Hematopoietic multipotent progenitor cell treated with erythropoietin and hydrocortisone succinate and interleukin-3 and kit ligand, for 15 days (in vitro differentiated cells): ENCODE data around the gene RTP3.

ENCODE experiments used
- DNase-seq: peaks from one replicate; pipeline ENCODE4 v3.0.0-alpha.2; 2015; ENCODE audit warnings: low spot score

The RTP3 gene

DNA sequence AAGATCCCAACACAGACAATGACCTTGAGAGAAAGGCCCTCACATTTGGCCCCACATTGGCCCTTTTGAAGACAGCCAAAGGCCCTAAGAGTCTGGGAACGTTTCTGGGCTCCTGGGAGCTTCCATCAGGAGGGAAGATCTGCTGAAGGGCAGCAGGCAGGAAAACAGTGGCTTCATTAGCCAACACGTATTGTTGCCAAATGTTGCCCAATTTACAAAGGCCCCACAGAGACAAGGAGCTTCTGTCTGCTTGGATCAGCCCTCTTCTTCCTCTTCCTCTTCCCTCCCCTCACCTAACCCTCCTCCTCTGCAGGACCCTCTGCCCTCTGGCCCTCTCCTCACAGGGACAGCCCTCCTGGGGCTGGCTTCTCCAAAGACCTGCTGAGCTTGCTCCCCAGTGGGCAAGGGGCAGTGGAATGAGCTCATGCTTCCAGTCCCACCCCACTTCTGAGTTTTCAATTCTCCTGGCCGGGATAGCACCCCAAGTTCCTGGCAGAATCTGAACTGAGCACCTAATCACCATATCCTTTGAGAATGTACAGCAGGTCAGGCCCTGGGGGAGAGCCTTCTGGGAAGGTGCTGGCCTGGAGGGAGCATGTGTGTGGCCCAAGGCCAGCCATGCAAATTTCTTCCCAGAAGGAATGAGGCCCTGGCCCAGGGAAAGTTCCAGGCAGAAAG, 28.0 kb upstream of the RTP3 start:
- DNase-seq, result no peak

DNA sequence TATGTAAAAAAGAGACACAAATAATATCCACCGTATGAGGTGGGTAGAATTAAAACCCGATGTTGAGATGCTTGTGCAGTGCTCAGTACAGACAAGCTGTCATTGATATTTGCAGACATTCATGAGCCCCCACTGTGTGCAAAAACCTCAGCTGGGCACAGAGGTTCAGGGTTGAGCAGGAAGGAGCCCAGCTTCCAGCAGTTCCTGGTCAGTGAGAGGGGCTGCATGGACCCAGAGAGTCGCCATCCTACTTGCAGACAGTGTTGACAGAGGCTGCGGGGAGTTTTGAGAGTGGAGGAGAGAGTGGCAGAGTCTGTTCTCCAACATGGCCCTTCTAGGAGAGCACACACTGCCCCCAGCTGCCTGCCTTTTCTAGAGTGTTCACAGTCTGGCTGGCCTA, 26.9 kb upstream of the RTP3 start:
- no peak for DNase-seq

DNA sequence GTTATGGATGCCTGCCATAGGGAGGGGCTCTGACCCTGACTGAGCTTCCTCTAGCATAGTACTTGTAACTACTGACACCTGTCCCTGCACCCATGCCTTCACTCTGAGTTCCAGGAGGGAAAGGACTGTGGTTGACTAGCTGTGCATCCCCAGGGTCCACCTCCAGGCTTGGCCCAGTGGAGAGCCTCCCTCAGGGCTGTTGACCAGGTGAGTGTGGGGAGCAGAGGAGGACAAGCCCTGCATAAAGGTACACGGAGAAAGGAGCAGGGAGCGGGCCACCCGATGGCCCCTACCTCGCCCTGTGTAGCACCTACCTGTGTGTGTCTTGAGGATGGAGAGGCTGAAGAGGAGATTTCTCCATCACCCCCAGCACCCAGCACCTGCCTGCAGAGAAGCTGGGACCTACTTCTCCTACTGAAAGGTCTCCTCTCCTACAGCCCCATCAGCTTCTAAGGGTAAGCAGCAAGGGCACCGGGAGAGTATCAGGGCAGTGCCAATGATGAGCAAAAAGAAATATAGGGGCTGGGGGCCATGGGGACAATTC, 26.3 kb upstream of the RTP3 start:
- DNase-seq, result no peak

DNA sequence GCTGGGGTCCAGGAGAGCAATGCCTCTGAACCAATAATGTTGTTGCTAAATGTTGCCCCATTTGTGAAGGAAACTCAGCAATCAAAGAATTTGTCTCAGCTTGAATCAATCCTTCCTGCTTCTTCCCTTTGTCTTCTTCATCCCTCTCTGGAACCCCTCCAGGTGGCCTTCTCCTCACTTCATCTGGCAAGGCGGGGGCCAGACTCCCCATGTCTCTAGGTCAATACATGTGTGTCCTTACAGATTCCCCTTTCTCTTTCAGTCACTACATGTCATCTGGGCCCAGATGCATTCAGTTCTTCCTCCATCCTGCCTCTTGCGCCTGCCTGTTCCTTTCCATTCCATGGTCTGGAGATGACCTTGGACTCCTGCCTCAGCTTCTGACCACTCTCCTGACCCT, 25.0 kb upstream of the RTP3 start:
- no peak for DNase-seq

DNA sequence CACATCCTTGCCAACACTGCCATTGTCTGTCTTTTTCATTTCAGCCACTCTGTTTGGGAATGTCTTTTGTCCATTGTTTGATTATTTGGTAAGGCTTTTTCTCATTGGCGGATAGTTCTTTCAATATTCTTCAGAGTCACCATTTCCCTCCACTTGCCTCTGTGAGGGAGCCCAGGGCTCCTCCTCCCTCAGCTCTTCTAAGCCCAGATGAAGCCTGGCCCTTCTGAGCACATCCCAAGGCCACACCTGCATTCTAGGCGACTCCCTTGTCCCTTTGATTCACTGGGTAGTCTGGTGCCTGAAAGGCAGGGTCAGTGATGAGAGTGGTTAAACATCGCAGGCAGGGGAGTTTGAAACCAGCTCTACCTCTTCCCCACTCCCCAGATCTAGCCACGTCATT, 20.6 kb upstream of the RTP3 start:
- no peak for DNase-seq

DNA sequence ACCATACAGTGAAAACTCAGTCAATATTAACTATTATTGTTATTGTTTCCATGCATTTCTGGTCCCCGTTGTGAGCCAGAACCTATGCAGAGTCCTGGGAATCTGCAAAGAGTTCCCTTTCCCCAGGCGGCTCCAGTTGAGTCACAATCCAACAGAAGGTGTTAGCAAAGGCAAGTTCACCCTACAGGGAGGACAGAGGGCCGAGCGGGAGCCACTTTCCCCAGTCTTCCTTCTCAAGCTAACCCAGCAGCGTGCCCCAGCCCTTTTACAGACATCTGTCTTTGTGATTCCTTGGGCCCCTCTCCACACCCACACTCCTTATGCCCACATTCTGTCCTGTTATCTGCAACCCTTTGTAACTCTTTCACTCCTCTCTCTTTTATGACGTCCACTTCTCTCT, 20.0 kb upstream of the RTP3 start:
- DNase-seq, result no peak

DNA sequence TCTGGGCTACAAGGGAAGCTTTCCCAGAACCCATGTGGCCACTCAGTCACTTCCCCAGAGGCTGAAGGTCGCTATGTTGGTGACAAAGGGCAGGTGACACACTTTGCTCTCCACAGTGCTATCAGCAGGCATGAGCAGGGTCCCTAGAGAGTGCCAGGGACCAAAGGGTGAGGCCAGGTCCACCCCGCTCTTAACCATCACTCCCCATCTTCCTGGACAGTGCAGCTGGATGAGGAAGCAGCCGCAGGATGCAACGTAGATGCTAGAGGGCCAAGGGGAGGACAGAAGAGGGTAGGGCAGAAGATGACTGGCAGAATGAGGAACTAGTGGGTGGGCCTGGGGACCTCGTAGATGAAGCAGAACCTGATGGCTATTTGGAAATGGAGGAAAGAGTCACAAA, 19.4 kb upstream of the RTP3 start:
- no peak for DNase-seq

DNA sequence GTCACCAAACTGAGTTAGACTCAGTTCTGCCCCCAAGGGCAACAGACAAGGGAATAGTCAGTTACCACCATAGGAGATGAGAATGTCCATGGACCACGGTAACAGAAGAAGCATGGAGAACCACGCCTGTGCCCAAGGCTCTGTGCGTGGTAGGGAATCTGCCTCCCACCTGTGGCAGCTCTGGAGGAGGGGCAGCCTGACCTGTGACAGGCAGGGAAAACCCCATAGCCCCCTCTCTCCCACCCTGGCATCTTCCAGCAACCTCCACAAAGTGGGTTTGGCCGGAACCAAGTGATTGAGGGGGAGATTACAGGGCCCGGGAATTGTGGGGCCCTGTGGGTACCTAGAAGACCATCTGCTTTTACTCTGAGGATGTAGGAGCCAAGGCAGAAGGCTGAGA, 18.8 kb upstream of the RTP3 start:
- no peak for DNase-seq

DNA sequence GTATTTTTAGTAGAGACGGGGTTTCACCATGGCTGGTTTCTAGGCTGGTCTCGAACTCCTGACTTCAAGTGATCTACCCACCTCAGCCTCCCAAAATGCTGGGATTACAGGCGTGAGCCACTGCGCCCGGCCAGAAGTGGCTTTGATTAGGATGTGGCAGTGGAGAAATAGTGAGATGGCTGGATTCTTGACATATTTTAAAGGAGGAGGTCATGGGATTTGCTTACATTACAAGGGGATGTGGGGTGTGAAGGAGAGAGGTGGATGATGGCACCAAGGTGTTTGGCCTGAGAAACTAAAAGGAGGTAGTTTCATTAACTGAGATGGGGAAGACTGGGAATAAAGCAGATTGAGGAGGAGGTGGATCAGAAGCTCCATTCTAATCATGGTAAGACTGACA, 18.1 kb upstream of the RTP3 start:
- DNase-seq, result no peak

DNA sequence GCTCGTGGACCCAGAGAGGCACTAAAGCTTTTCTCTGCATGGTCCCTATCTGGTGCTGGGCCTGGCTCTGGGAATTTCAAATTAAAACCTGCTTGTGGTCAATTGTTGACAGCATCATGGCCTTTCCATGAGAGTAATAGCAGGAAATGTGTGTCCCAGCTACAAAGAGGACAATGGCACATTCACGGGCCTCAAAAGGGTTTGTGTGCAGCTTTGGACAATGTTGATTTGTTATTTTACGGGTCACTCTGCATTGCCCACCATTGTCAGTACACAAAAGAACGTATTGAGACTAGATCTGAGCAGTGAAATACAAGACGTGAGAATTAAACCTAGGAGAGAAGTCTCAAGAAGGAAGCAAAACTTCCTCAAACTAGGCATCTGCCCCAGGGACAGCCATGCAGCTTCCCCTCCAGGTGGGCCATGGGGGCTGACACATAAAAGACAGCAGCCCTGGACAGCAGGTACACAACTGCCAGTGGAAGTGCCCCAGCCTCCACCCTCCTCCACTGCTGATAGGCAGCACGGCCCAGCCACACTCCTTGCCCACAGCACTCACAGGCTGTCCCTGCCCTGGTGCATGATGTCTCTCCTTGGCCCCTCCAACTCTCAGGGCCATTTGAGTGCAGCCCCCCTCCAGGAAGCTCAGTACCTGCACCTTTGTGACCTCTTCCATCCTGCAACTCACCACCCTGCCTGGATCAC, 17.1 kb upstream of the RTP3 start:
- no peak for DNase-seq

DNA sequence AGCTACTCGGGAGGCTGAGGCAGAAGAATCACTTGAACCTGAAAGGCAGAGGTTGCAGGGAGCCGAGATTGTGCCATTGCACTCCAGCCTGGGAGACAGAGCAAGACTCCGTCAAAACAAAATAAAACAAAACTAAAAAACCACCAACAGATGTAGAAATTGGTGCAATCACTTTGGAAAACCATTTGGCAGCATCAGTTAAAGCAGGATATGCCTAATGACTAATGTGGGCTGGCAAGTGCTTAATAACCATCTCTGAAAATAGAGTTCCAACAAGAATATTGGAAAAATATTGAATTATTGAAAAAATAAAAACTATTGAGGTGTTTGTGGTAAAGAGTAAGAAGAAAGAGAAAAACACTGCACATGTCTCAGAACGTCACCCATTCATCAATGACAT, 16.1 kb upstream of the RTP3 start:
- no peak for DNase-seq

DNA sequence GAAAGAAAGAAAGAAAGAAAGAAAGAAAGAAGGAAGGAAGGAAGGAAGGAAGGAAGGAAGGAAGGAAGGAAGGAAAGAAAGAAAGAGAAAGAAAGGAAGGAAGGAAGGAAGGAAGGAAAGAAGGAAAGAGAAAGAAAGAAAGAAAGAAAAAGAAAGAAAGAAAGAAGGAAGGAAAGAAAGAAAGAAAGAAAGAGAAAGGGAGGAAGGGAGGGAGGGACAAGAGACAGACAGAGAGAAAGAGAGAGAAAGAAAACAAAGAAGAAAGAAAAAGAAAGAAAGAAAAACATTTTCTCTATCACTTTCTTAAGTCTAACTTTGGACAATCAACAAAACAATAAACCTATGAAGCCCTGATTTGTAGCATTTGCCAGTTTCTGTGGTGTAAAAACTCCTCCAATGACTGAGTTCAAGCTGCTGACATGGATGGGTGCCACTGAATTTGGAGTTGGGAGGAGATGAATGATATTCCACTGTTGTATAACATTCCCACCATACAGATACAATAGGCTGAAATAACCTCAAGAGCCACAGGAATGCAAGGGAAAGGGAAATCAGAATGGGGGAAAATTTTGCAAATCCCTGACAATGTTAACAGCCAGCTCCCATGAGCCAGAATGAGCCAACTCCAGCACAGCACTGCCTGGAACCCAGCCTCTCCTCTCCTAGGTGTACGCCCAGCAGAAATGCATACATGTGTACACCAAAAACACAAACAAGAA, 15.0 kb upstream of the RTP3 start:
- DNase-seq, result no peak

DNA sequence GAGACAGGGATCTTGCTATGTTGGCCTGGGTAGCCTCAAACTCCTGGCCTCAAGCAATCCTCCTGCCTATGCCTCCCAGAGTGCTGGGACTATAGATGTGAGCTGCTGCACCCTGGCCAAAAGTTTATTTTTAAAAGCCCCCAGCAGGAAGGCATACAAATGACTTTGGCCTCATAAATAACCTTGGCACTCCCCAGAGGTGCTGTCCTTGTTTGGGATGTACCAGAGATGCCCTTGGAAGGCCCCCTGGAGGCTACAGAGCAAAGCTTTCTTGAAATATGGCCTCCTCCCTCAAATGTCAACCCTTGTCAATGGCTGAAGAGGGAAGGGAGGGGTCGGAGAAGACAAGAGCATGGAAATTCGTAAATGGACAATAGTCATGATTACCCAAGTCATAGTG, 14.0 kb upstream of the RTP3 start:
- no peak for DNase-seq

DNA sequence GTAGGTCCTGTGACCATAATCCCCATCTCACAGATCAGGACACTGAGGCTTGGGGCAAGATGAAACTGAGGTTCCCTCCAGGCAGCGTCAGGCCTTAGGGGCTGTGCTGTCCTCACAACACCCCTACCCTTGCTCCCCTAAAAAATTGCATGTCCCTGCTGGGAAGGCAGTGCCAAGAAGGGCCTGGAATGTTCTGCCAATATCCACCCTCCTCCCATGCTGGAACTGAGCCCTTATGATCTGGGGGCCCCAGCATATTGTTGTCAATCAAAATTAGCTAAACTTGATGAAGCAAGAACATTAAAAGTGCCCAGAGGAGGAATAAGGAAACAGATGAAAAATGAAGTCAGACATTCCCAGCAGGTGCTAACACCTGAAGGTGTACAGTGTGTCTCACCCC, 13.4 kb upstream of the RTP3 start:
- DNase-seq, result no peak

DNA sequence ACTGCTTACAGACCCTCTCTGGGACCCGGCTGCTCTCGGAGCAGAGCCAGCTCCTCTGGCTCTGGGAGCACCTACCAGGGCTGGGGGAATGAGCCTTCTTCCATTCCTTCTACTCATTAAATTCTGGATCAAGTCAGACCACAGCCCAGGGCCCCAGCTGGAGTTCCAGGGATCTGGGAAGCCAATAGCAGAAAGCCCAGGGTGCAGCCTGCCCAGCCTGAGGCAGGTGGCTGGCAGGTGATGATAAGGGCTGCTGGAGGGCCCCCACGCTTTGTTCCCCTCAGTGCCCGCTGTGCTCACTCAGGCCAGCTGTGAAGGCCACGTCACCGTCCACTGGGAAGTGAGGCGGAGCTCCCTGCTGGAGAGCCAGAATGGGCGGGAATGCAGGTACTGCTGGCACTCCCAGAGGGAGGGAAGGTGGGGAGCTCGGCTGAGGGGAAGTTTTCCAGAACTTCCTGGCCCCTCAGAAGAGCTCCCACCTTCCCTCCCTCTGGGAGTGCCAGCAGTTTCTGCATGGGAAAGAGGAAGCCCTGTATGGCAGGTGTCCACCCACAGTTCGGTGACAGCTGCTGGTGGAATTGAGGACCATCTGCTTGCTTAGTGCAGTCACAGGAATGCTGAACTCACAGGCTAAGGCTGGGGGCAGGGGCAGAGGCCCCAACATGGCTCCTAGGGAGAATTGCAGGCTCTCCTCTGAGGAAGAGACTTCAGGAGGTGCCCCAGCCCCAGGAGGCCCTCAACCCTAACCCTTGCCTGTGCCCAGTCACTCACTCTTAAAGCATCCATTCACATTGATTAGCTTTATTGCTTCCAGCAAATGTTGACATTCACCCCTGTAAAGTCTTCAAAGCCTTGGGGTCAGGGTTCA, 12.6 kb upstream of the RTP3 start:
- DNase-seq, result no peak

DNA sequence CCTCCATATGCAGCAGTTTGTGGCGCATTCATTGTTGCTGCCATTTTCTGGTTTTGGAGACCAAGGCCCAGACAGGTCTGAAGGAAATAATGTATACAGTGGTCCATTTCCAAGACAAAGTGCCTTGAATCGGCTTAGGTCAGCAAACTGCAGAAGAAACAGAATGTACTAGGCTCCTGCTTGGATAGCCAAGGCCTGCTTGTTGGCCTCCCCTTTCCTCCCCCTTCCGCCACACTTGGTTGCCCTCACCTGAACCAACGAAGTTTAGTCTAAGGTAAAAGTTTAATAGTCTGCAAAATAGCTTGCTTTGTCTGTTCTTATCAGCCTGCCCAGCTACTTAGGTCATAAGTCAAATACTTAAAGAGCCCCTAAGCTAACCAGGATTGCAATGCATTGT, 12.0 kb upstream of the RTP3 start:
- DNase-seq, result no peak

DNA sequence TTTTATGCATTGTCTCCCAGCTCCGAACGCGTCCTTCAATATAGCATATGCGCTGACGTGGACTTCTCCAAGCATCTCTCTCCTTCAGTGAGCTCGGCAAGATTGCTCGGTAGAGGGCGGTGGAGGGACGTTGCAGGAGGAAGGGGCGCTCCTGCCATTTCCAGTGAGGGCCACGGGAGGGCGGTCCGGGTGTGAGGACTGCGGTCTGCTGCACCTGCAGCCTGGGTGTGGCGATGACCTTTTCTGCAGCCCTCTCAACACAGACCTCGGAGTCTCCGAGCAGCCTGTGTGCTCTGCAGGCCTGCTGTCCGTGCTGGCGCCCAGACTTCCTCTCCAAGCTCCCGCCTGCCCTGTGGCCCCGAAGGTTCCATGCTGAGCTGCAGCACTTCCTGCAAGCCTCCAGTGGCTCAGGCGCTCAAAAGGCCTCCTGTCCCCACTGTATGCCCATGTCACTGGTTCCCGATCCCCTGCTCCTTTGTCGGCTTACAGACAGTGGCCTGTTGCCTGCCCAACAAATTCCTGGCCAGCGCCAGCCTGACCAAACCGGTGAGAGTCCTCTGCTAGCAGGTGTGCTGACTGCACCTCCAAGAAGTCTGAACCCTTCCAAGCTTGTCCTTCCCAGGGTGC, 8.9 kb upstream of the RTP3 start:
- peak; percentile 94 for DNase-seq

DNA sequence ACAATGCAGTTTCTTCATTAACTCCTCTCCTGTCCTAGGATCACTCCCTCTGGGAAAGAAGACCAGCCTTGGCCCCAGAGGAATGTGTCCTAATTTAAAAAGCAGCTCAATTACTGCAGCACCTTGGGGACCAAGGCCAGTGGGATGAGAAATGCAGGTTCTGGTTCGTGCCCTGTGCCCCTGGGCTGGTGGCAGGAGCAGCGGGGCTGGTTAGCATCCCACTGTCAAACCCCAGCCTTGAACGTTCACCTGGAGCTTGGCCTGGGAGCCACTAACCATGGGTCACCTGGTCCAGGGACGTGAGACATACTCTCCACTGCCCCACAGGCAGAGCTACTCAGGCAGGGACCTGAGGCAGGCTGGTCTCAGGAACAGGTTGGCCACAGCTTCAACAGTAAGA, 8.4 kb upstream of the RTP3 start:
- DNase-seq, result no peak

DNA sequence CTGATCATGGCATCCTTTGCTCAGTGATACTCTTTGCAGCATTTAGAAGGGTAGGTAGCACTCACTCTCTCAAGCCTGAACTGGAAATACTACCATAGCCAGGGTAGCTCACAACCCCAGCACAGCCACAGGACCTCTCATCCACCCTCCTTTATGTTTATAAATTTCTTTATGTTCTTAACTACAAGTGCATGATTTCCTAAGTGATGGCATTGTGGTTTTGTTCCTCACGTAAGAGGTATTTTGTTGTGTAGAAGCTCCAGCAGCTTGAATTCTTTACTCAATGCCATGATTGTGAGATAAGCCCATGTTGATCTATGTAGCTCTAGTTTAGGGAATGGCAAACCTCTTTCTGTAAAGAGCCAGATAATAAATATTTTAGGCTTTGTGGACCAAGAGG, 7.9 kb upstream of the RTP3 start:
- DNase-seq, result no peak

DNA sequence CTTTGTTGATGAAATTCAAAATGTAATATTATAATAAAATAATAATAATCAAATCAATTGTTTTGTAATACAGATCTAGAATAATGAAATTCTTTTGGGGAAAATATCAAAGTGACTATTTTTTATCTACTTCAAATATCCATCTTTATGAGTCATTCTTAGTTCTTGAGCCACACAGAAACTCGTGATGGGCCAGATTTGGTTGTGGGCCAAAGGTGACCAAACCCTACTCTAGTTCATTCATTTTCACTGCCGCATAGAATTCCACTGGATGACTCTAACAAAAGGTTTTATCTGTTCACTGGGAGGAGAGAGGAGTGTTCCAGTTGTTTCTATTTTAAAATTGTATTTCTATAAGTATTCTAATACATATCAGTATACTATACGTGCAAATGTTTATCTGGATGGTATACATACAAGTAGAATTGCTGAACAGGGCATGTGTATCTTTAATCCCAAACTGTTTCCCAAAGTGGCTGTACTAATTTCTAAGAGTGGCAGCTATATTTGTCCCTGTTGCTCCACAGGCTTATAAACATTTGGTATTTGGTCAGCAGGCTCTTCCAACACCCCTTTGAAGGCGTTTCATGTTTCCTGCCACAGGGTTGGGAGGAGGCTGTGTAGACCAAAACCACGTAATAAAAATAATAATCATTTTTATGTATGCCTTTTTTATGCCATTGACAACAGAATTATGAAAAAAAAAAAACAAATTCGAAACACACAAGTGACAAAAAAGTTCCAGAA, 7.3 kb upstream of the RTP3 start:
- no peak for DNase-seq
